ENCODE measurements around the gene FSIP1.

FSIP1 gene

DNA sequence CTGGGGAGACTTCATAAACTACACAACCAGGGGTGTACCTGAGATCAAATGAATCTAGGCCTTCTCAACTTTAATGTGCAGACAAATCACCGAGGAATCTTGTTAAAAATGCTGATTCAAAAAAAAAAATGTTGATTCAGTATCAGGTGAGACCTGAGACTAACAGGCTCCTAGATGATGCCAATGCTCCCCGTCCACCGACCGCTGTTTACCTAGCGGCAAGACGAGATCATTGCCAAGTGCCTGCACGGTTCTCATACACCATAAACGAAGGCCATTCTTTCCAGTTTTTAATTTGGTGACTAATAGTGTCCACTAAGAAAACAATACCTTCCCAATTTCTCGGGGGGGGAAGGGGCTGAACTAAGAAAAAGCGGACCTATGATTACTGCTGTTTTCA is 2.5 kb upstream of the FSIP1 start:
- Histone ChIP-seq H4K20me1 (ENCODE audit: control insufficient read depth, insufficient read depth, low read depth, low read length) (no peaks in the 10 kb centered on the region), H3K27me3 (ENCODE audit: control insufficient read depth, low read length) (no peaks in the 10 kb centered on the region), H3K4me1 (ENCODE audit: control insufficient read depth, low read length) (peaks cover 28% of the 10 kb centered on the region), H3K9me2 (replicated peaks; ENCODE audit: control insufficient read depth, low read length) (no peaks in the 10 kb centered on the region), H3K27ac (ENCODE audit: low read depth, low read length) (no peak overlapping the region), H3K9me3 (ENCODE audit: control insufficient read depth, insufficient read depth, low read length) (peaks cover 3% of the 10 kb centered on the region; the same call in 1 of the 2 replicates), H3K36me3 (ENCODE audit: control insufficient read depth, low read length) (no peaks in the 10 kb centered on the region), H3K79me2 (ENCODE audit: control insufficient read depth, low read length) (peaks cover 14% of the 10 kb centered on the region), H3K4me2 (ENCODE audit: low read length) (no peak overlapping the region), H3F3A (ENCODE audit: control insufficient read depth, insufficient read depth) (peaks cover 6% of the 10 kb centered on the region; the same call in 1 of the 2 replicates), H3K4me3 (ENCODE audit: low read length) (no peak overlapping the region)
- TF ChIP-seq CTCF (IDR thresholded peaks at IDR 0.05; ENCODE audit: low read depth, low read length, poor library complexity, severe bottlenecking), result no peak
- no peak for TF ChIP-seq EZH2phosphoT487 (IDR thresholded peaks at IDR 0.05; ENCODE audit: borderline replicate concordance, low read length)

DNA sequence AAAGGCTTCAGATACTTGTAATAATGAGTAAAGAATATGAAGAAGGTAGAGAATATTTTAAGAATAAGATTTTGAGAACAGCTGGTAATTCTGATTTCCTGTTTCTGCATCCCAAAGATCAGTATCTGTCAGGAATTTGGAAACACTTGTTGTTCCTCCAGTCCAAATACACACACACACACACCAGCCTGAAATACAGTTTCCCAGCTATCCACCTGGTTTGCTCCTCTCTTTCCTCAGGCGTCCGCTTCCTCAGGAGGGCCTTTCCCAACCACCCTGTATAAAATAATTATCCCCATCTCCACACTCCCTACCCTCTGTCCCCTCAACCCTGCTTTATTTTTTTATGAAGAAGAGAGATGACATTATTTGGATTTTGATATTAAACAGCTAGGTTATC is 2.0 kb upstream of the FSIP1 start:
- no peaks in the 10 kb centered on the region for H3K27me3 ChIP-seq (ENCODE audit: control insufficient read depth, low read length)
- peaks cover 28% of the 10 kb centered on the region for H3K4me1 ChIP-seq (ENCODE audit: control insufficient read depth, low read length)
- H3K27ac ChIP-seq (ENCODE audit: low read depth, low read length), result no peak overlapping the region
- H3K4me2 ChIP-seq (ENCODE audit: low read length), result peak overlapping the region; percentile 95; the same call in 1 of the 2 replicates
- no peaks in the 10 kb centered on the region for H3K9me2 ChIP-seq (replicated peaks; ENCODE audit: control insufficient read depth, low read length)
- H3K79me2 ChIP-seq (ENCODE audit: control insufficient read depth, low read length), result peaks cover 14% of the 10 kb centered on the region
- H3K9me3 ChIP-seq (ENCODE audit: control insufficient read depth, insufficient read depth, low read length), result peaks cover 3% of the 10 kb centered on the region; the same call in 1 of the 2 replicates
- peaks cover 6% of the 10 kb centered on the region; the same call in 1 of the 2 replicates for H3F3A ChIP-seq (ENCODE audit: control insufficient read depth, insufficient read depth)
- TF ChIP-seq EZH2phosphoT487 (IDR thresholded peaks at IDR 0.05; ENCODE audit: borderline replicate concordance, low read length), result no peak
- H4K20me1 ChIP-seq (ENCODE audit: control insufficient read depth, insufficient read depth, low read depth, low read length), result no peaks in the 10 kb centered on the region
- H3K36me3 ChIP-seq (ENCODE audit: control insufficient read depth, low read length), result no peaks in the 10 kb centered on the region
- H3K4me3 ChIP-seq (ENCODE audit: low read length), result no peak overlapping the region

DNA sequence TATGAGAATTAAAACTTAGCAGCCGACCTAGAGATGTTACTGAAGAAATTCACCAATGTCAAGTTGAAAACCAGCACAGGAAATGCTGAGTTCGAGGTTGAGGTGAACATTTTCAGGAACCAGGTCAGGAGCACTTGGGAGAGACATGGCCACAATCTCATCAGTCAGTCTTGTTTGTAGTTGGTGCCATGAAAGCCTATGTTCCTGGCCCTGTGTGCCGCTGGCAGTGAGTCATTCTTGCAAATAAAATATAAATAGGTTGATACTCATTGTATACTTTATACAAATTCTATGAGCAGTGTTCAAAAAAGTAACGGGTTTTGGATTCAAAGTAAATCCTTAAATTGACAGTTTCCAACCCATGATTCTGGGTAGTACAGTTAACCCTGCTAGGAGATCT is 1.5 kb upstream of the FSIP1 start:
- Histone ChIP-seq H3K9me2 (replicated peaks; ENCODE audit: control insufficient read depth, low read length) (no peaks in the 10 kb centered on the region), H3K79me2 (ENCODE audit: control insufficient read depth, low read length) (peaks cover 14% of the 10 kb centered on the region), H3K9me3 (ENCODE audit: control insufficient read depth, insufficient read depth, low read length) (peaks cover 3% of the 10 kb centered on the region; the same call in 1 of the 2 replicates), H3K4me2 (ENCODE audit: low read length) (peak overlapping the region; percentile 95), H4K20me1 (ENCODE audit: control insufficient read depth, insufficient read depth, low read depth, low read length) (no peaks in the 10 kb centered on the region), H3K4me1 (ENCODE audit: control insufficient read depth, low read length) (peaks cover 28% of the 10 kb centered on the region), H3K36me3 (ENCODE audit: control insufficient read depth, low read length) (no peaks in the 10 kb centered on the region), H3K4me3 (ENCODE audit: low read length) (peak overlapping the region; percentile 91), H3F3A (ENCODE audit: control insufficient read depth, insufficient read depth) (peaks cover 6% of the 10 kb centered on the region; the same call in 1 of the 2 replicates), H3K27ac (ENCODE audit: low read depth, low read length) (no peak overlapping the region), H3K27me3 (ENCODE audit: control insufficient read depth, low read length) (no peaks in the 10 kb centered on the region)
- TF ChIP-seq CTCF (IDR thresholded peaks at IDR 0.05; ENCODE audit: low read depth, low read length, poor library complexity, severe bottlenecking) (no peak), EZH2phosphoT487 (IDR thresholded peaks at IDR 0.05; ENCODE audit: borderline replicate concordance, low read length) (no peak)

- Histone ChIP-seq H3K9me3 (ENCODE audit: control insufficient read depth, insufficient read depth, low read length) (peaks cover 3% of the 10 kb centered on the region; the same call in 1 of the 2 replicates), H3K9me2 (replicated peaks; ENCODE audit: control insufficient read depth, low read length) (no peaks in the 10 kb centered on the region), H3F3A (ENCODE audit: control insufficient read depth, insufficient read depth) (peaks cover 6% of the 10 kb centered on the region; the same call in 1 of the 2 replicates), H3K4me3 (ENCODE audit: low read length) (peak overlapping the region; percentile 91), H3K27me3 (ENCODE audit: control insufficient read depth, low read length) (no peaks in the 10 kb centered on the region), H3K79me2 (ENCODE audit: control insufficient read depth, low read length) (peaks cover 14% of the 10 kb centered on the region), H3K27ac (ENCODE audit: low read depth, low read length) (peak overlapping the region; percentile 16; the same call in 1 of the 2 replicates), H3K36me3 (ENCODE audit: control insufficient read depth, low read length) (no peaks in the 10 kb centered on the region), H3K4me1 (ENCODE audit: control insufficient read depth, low read length) (peaks cover 28% of the 10 kb centered on the region), H3K4me2 (ENCODE audit: low read length) (peak overlapping the region; percentile 95), H4K20me1 (ENCODE audit: control insufficient read depth, insufficient read depth, low read depth, low read length) (no peaks in the 10 kb centered on the region)
- TF ChIP-seq EZH2phosphoT487 (IDR thresholded peaks at IDR 0.05; ENCODE audit: borderline replicate concordance, low read length), result no peak
- TF ChIP-seq CTCF (IDR thresholded peaks at IDR 0.05; ENCODE audit: low read depth, low read length, poor library complexity, severe bottlenecking), result no peak
Observed at GRCh38 chr15:39783244-39783820, 691 bp upstream of the FSIP1 start.

Data from DOHH2 (cell line).